Colonic mucosa (tissue), 4 donors: ENCODE measurements around the gene ANKRD31. TPM values are rescaled to one million over a fixed set of nuclear protein-coding genes. Genes with fewer than 3 reads are reported as not detected.

Experiments used
- DNase-seq: peaks from one replicate; pipeline ENCODE4 v3.0.0-alpha.2; 2020
- H3K27ac ChIP-seq: fragments of 200-600 bp; one replicate; pipeline ENCODE4 v1.8.0; 2021
- H3K27me3 ChIP-seq: fragments of 200-600 bp; one replicate; pipeline ENCODE4 v1.8.0; 2021
- H3K36me3 ChIP-seq: fragments of 200-600 bp; one replicate; pipeline ENCODE4 v1.8.0; 2021
- H3K4me1 ChIP-seq: fragments of 200-600 bp; one replicate; pipeline ENCODE4 v1.8.0; 2021; ENCODE audit warnings: mild to moderate bottlenecking
- H3K4me3 ChIP-seq: fragments of 200-600 bp; one replicate; pipeline ENCODE4 v1.8.0; 2021
- H3K9ac ChIP-seq, 2 donors: one replicate each; pipeline ENCODE4 v1.7.0; 2013; ENCODE audit warnings: control low read depth in 2 of 2, low read depth in 2 of 2, low read length in 2 of 2
- H3K9me3 ChIP-seq: fragments of 200-600 bp; one replicate; pipeline ENCODE4 v1.8.0; 2021
- intact Hi-C: fragments of 100-400 bp; cut with DNase I; formaldehyde crosslinking; loops from one replicate; pipeline ENCODE4 v1.14.1; 2022
- total RNA-seq, 2 donors: library from RNA; stranded (reverse); fragmentation: NEBNext Ultra II Directional in 1 of 2; extraction: Animal tissue kit (Norgen Biotek cat#: 25700) in 1 of 2; gene quantifications; one replicate each; pipeline ENCODE4 v1.2.1, GENCODE V29; 2021
- TF ChIP-seq, protein P1 (sequence below): fragments of 200-600 bp; IDR thresholded peaks from one replicate; pipeline ENCODE4 v1.8.0; 2022; ENCODE audit warnings: antibody characterized with exemption, mild to moderate bottlenecking
- donor health status: healthy.
- donor health status: DM: no; HTN: no; CAD: no.
- donor health status: DM: no; HTN: no; CAD: no.

ANKRD31 gene
- total RNA-seq, 2 donors from 2014 or later, result 0.05 TPM

DNA sequence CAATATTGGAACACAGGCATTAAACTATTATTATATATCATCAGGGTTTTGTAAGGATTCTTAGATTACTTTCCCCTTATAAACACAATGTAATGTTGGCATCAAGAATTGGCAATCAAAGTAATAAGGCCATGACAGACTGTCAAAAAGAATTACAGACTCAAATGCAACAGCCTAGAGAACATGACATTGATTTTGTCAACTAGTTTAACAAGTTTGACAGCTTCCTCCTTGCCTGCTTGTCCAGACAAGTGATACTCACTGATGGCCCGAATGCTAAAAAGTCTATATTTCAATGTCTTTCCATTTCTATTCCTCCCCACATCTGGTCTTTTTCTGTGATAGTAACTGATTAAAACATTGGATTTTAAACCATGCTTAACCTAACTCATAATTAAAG lies 6.4 kb upstream of the ANKRD31 start:
- intact Hi-C loops, result loop anchor here (5.0 kb wide), 1 partner anchor 94 kb away; the partner anchor contains the start of gene HMGCR
- Histone ChIP-seq H3K4me3 (no peak overlapping the region), H3K27ac (no peak overlapping the region), H3K4me1 (no peaks in the 10 kb centered on the region), H3K9ac (no peak overlapping the region), H3K9me3 (no peaks in the 10 kb centered on the region), H3K36me3 (no peaks in the 10 kb centered on the region), H3K27me3 (no peaks in the 10 kb centered on the region)
- no peak for DNase-seq
- TF ChIP-seq, protein P1, sequence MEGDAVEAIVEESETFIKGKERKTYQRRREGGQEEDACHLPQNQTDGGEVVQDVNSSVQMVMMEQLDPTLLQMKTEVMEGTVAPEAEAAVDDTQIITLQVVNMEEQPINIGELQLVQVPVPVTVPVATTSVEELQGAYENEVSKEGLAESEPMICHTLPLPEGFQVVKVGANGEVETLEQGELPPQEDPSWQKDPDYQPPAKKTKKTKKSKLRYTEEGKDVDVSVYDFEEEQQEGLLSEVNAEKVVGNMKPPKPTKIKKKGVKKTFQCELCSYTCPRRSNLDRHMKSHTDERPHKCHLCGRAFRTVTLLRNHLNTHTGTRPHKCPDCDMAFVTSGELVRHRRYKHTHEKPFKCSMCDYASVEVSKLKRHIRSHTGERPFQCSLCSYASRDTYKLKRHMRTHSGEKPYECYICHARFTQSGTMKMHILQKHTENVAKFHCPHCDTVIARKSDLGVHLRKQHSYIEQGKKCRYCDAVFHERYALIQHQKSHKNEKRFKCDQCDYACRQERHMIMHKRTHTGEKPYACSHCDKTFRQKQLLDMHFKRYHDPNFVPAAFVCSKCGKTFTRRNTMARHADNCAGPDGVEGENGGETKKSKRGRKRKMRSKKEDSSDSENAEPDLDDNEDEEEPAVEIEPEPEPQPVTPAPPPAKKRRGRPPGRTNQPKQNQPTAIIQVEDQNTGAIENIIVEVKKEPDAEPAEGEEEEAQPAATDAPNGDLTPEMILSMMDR, result no peak

DNA sequence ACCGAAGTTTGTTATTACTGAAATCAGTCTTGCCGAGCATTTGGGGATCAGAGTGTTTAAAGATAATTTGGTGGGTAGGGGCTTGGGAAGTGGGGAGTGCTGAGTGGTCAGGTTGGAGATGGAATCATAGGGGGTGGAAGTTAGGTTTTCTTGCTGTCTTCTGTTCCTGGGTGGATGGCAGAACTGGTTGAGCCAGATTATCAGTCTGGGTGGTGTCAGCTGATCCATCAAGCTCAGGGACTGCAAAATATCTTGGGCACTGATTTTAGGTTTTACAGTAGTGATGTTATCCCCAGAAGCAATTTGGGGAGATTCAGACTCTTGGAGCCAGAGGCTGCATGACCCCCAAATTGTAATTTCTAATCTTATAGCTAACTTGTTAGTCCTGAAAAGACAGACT lies 5.4 kb upstream of the ANKRD31 start:
- TF ChIP-seq, protein P1, result no peak
- Histone ChIP-seq H3K36me3 (no peaks in the 10 kb centered on the region), H3K27me3 (no peaks in the 10 kb centered on the region), H3K27ac (no peak overlapping the region), H3K9ac (no peak overlapping the region), H3K4me3 (no peak overlapping the region), H3K9me3 (no peaks in the 10 kb centered on the region), H3K4me1 (no peaks in the 10 kb centered on the region)
- no peak for DNase-seq
- intact Hi-C loops, result loop anchor here (5.0 kb wide), 1 partner anchor 95 kb away; the partner anchor contains the start of gene HMGCR

GRCh38 chr5:75239681-75240080 lies 3.0 kb upstream of the ANKRD31 start:
- Histone ChIP-seq H3K9me3 (no peaks in the 10 kb centered on the region), H3K9ac (no peak overlapping the region), H3K27me3 (no peaks in the 10 kb centered on the region), H3K4me3 (no peak overlapping the region), H3K36me3 (no peaks in the 10 kb centered on the region), H3K27ac (no peak overlapping the region), H3K4me1 (no peaks in the 10 kb centered on the region)
- no peak for DNase-seq
- TF ChIP-seq, protein P1, result no peak
- intact Hi-C loops, result loop anchor here (5.0 kb wide), 1 partner anchor 98 kb away; the partner anchor contains the start of gene HMGCR

GRCh38 chr5:75235711-75236110 lies 967 bp downstream of the ANKRD31 start:
- no peak overlapping the region for H3K27ac ChIP-seq
- H3K4me3 ChIP-seq, result no peak overlapping the region
- intact Hi-C loops, result no loop called here
- no peaks in the 10 kb centered on the region for H3K9me3 ChIP-seq
- no peaks in the 10 kb centered on the region for H3K4me1 ChIP-seq
- TF ChIP-seq, protein P1, result no peak
- DNase-seq, result no peak
- no peaks in the 10 kb centered on the region for H3K36me3 ChIP-seq
- H3K9ac ChIP-seq, result no peak overlapping the region
- H3K27me3 ChIP-seq, result no peaks in the 10 kb centered on the region

DNA sequence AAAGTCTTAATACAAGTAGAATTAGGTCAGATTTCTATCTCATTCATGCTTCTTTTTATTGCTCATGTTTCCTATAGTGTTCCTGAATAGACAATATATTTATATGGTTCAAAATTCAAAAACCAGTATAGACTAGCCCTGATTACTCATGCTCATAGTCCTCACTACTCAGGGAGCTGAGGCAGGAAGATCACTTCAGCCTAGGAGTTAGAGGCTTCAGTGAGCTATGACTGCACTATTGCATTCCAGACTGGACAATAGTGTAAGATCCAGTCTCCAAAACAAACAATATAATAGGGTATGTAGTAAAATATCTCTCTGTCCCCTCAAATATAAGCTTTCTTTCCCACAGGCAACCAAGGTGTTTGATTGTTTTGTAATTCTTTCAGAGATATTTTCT lies 2.4 kb downstream of the ANKRD31 start:
- intact Hi-C loops, result no loop called here
- TF ChIP-seq, protein P1, result no peak
- Histone ChIP-seq H3K4me1 (no peaks in the 10 kb centered on the region), H3K9me3 (no peaks in the 10 kb centered on the region), H3K36me3 (no peaks in the 10 kb centered on the region), H3K27ac (no peak overlapping the region), H3K9ac (no peak overlapping the region), H3K4me3 (no peak overlapping the region), H3K27me3 (no peaks in the 10 kb centered on the region)
- no peak for DNase-seq

- Histone ChIP-seq H3K4me1 (no peaks in the 10 kb centered on the region), H3K9ac (no peak overlapping the region), H3K36me3 (no peaks in the 10 kb centered on the region), H3K4me3 (no peak overlapping the region), H3K27me3 (no peaks in the 10 kb centered on the region), H3K9me3 (no peaks in the 10 kb centered on the region), H3K27ac (no peak overlapping the region)
- DNase-seq, result no peak
- TF ChIP-seq, protein P1, result no peak
- intact Hi-C loops, result no loop called here
Observed at GRCh38 chr5:75226916-75227315, 9.8 kb downstream of the ANKRD31 start.
